HG03103 (cell line): ENCODE results near the gene PIK3C2G.
"Not testable (repeated sequence)": the region's sequence is repeated elsewhere in the genome, so short reads cannot be mapped to it uniquely, and the experiment has no call there.

Experiments used
- ATAC-seq: cut with Tn5 transposase; IDR thresholded peaks from one replicate; pipeline ENCODE4 v1.9.1; 2021; ENCODE audit warnings: low read depth; ENCODE audit not compliant: unreplicated experiment

PIK3C2G gene, protein sequence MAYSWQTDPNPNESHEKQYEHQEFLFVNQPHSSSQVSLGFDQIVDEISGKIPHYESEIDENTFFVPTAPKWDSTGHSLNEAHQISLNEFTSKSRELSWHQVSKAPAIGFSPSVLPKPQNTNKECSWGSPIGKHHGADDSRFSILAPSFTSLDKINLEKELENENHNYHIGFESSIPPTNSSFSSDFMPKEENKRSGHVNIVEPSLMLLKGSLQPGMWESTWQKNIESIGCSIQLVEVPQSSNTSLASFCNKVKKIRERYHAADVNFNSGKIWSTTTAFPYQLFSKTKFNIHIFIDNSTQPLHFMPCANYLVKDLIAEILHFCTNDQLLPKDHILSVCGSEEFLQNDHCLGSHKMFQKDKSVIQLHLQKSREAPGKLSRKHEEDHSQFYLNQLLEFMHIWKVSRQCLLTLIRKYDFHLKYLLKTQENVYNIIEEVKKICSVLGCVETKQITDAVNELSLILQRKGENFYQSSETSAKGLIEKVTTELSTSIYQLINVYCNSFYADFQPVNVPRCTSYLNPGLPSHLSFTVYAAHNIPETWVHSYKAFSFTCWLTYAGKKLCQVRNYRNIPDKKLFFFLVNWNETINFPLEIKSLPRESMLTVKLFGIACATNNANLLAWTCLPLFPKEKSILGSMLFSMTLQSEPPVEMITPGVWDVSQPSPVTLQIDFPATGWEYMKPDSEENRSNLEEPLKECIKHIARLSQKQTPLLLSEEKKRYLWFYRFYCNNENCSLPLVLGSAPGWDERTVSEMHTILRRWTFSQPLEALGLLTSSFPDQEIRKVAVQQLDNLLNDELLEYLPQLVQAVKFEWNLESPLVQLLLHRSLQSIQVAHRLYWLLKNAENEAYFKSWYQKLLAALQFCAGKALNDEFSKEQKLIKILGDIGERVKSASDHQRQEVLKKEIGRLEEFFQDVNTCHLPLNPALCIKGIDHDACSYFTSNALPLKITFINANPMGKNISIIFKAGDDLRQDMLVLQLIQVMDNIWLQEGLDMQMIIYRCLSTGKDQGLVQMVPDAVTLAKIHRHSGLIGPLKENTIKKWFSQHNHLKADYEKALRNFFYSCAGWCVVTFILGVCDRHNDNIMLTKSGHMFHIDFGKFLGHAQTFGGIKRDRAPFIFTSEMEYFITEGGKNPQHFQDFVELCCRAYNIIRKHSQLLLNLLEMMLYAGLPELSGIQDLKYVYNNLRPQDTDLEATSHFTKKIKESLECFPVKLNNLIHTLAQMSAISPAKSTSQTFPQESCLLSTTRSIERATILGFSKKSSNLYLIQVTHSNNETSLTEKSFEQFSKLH (N-terminal part only)

DNA sequence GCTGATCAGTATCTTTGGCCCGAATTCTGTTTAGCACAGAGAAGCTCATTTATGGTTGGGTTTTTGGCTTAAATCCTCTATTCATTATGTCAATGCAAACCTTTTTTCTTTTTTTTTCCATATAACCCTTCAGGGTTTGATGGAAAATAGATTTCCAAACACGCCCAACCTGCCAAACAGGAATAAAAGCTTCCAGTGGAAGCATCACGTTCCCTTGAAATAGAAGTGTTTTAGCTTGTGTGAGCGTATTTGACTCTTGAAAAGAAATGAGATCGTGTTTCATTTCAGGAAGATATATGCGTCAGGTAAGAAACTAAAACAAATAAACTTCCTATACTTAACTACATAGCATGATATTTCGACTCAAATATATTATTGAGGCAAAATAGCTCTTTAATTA, at the start of gene PIK3C2G:
TSS of gene PIK3C2G (plus strand) at position 246 of the 400 bp plus-strand sequence. CDS start 20,564 bp downstream, outside the sequence.
- ATAC-seq: no peak

DNA sequence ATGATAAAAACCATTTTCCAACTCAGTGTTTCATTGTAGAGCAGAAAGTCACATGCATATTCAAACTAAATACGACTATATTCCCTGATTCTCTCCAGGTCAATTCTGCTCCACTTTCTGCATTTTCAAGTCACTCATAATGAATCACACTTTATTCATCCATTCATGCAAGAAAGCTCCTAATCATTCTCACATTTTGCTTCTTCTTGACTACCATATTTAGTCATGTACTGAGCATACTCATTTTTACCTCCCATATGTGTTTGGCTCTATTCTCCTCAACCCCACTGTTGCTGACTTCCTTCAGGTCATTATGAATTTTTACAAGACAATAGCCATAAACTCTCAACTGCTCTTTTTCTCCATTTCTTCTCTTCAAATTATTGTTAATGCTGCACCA, 43.4 kb upstream of the PIK3C2G start:
- no peak for ATAC-seq

DNA sequence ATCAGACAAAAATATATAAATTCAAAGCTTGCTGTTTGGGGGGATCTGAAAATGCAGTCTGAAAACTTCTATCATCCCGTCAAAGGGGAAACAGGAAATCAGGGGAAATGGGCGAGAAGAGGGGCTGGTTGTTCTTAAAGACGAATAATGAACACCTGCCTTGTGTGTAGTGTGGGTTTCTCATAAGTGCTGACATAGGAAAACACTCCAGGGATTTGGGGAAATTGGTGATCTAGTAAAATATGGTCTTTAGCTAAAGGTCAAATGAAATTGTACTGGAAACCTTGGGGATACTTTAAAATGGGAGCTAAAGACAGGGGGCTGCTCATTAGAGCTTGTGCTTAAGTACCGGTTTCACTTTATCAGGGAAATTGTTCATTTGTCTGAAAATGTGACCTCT, 39.6 kb upstream of the PIK3C2G start:
- ATAC-seq: no peak

DNA sequence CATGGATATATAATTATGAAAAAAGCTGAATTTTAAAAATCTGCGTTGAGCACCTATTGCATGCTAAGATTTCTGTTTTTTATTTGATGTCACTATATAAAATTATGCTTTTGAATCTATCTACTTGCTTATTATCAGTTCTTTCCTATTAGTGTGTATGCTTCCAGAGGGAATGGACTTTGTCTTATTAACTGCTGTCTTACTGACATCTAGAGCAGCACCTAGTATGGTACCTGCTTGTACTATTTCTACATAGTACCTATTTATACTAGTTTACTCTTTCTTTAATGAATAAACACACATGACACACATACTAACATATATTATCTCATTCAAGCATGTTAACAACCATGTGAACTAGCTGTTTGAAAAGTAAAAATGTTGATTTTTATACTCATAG, 38.6 kb upstream of the PIK3C2G start:
- no peak for ATAC-seq

DNA sequence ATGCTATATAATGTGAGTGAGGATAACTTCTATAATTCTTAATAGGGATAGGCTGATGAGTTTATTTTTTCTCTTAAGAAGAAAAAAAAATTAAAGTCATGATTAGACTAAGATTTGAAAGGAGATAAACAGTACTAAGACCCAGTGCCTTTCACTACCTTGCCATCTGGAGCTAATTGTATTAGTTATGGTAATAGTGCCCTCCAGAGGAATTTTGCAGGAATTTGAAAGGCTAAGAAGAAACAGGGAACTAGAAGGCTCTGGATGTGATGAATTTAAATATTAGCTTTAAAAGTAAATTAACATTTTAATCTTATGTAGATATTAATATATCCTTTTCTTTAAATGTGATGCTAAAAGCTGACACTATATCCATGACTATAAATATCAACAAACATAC, 36.6 kb upstream of the PIK3C2G start:
- ATAC-seq: no peak

DNA sequence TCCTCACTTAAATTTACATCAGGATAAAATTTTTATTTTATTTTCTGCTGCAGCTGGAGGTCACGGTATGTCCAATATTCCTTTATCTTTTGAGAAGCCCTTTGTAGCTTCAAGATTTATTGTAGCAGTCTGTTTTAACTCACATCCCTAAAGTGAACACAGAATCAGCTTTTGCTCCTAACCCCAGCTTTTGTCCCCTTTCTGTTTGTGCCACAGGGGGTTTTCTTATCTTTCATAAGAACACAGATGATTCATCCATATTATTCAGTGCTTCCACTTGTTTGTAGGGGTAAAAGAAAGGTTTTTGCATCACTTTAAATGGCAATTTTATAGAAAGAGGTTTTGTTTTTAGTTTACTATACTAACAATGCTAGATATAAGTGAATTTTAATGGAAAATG, 21.8 kb upstream of the PIK3C2G start:
- ATAC-seq: no peak

DNA sequence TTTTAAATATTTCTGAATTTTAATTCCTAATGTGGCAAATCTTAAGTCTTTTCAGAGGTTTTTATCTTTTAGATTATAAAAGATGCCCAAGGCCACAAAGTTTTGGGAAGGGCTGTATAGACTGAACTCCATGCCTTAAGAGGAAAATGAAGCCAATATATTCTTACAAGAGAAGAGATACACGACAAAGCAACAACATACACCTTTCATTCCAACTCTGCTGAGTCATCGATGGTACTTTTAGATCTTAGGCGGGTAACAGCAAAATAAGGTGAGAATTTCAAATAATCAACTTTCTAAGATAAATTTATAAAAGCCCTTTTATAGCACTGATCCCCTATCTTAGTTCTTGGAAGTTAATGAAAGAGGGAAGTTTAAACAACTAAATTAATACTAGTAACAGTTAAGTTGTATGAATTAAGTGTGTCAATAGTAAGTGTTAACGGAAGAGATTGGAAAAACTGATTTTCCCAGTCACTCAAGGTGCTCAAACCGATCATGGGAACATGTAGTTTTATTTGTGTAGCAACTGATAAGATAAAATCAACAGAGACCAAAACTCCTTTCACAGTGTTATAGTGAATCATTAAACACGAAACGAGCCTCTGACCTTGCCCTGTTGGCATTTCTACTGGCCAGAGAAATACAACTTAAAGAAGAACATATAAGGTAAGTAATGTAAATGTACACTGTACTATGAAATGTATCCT, 18.8 kb upstream of the PIK3C2G start:
- ATAC-seq: no peak

DNA sequence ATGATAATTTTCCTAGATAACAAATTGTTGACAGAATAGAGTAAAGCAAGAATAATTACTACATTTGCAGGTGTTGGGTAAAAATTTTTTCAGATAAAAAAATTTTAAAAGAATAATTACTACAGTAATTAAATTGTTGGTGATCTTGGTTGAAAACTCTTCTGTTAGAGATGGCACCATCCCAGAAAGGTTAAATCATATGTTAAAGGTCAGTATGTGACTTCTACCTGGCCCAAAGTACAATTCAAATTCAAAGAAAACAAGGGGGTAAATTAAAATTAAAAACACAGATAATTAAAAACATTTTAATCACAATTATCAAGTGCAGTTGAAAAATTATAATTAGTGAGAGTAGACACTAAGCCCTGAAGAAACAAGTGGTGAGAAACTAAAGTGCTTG, 18.1 kb upstream of the PIK3C2G start:
- ATAC-seq: no peak

DNA sequence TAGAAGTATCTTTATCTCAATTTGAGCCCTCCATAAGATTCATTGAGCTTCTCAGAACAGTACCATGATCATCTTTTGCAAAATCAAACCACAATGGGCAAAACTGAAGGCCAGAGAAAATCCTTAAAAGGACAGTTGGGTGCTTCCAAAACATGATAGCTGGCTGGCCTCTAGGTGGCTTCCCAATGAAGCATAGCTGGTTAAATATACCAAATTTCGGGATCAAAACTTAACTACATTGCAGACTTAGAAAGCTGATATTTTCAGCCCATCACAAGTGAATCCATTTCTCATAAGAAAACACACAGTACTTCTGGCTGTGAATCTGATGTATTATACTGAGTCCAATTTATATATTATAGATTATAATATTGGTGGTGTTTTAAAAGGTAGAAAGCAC, 15.3 kb upstream of the PIK3C2G start:
- ATAC-seq: no peak

DNA sequence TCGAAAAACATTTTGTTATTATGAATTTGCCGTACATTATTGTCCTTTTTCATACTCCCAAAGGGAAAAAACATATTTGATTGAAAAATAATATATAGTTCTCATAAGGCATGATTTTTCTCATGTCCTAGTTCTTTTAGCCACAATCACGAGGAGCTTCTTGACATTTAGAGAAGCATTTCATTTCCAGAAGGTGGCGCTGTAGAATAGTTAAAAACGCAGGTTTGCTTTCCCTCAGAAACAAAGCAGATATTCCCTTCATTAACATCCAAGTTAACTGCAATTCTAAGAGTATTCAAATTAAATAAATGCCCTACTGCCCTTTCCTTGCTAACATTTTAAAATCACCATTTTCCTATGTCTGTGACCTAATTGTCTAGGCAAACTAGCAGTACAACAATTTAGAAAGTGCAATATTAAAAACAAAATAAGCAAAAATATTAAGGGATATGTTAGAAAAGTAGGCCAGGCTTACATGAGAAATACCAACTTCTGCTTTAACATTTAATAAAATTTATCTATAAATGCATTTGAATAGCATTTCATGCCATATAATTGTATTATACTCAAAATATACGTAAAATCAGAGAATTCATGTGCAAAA, 10.9 kb upstream of the PIK3C2G start:
- no peak for ATAC-seq

DNA sequence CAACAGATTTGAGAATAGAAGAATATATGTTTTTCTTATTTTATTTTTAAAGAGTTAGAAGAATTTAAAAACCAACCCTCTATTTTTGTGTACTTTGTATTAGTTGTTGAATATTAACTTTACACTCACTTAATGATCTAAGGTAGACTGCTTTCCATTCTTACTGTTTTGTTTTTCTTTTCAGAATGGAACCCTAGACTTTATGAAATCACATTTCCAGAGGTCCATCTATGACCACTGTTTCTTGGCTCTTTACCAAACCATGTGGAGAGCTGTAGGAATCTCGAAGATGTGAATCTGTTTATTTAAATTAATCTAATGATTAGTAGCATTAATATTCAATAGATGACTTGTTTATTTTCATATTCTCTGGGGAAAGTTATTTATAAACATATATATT, 7.2 kb upstream of the PIK3C2G start:
- no peak for ATAC-seq

DNA sequence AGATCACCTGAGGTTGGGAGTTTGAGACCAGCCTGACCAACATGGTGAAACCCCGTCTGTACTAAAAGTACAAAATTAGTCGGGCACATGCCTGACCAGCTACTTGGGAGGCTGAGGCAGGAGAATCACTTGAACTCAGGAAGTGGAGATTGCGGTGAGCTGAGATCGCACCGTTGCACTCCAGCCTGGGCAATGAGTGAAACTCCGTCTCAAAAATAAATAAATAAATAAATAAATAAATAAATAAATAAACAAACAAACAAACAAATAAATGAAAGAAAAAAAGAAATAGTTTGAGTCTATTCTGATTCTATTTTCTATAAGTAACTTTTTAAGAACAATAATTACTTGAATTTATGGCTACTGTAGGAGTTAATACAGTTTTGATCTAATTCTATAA, 6.3 kb upstream of the PIK3C2G start:
- ATAC-seq: not testable (repeated sequence)

DNA sequence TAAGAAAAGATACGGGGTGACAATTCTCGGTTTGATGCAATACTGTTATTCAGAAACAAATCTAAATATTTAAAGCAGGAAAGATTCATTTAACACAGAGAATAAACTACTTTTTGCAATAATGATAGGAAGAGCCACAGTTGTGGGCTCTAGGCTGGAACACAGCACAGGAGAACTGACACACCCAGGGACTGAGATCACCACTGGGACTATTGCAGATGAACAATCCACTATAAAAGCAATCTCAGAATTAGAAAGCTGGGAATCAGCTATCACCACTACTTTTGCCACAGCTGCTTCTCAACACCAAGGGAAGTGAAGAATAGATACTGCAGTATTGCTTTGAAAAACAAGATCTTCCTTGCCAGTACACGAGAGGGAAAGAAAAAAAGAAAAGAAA, 4.1 kb upstream of the PIK3C2G start:
- no peak for ATAC-seq

DNA sequence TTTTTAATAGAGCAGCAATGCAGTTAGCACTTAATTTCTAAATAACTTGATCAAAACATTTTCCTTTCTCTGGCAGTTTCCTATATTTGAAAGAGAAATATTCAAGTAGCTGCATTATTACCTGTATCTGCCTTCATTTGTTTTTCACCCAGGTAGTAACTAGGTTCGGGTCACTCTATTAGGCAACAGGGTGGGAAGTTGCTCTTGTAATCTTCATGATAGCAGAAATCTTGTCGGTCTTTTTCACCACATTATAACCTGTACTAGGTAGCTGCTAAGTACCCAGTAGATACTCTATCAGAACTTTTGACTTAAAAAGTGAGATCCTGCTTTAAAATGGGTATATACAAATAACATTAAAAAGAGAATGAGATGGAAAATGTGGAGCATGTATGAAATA, 2.4 kb upstream of the PIK3C2G start:
- ATAC-seq: no peak

DNA sequence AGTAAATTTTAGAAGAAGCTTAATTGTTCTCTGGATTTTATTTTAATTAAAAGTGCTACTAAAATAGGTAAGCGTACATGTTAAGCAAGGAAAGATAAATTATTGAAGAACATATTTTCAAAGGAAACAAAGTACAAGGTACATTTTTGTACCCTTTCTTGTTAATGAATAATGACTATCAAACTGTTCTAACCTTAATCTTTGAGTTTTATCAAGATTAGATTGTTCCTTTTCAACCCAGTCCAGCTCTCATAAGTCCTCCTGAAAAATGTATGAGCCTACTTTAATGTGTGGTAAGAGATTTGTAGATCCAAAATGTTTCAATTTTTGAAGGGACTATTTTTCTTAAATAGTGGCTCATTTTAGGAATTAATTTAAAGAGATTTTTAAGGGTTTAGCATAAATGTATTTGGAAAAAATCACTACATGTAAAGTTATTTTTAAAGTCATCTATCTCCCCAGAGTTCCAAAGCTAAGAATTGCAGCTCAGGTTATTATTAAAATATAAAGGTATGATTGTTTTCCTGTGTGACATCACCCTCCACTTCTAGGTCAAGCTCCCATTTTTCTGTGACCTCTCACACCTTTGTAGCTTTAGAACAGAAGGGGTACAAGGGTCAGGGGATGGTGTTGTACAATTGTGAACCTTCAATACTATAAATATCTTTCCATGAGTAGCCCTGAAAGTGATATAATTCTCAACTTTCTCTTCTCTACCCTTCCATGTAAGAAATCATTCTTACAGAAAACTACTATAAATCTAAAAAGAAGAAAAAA, 1.2 kb upstream of the PIK3C2G start:
- no peak for ATAC-seq

DNA sequence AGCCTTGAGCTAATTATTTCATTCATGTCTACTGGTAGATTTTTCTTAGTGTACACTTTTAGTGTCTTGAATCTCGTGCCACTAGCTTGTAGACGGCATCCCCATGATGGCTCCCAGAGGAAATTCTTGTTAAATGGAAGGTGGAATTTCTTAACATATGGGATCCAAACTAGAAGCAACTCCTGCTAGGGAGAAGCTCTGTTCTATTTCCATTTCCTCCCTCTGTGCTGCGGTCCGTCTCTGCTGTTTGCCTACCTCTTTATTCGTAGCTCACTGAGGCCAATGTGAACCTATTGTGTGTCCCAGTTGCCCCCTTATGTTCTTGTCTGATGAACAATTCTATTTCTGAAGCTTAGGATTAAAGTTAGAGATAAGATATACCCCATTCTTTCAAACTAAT, 588 bp downstream of the PIK3C2G start:
- ATAC-seq: no peak

DNA sequence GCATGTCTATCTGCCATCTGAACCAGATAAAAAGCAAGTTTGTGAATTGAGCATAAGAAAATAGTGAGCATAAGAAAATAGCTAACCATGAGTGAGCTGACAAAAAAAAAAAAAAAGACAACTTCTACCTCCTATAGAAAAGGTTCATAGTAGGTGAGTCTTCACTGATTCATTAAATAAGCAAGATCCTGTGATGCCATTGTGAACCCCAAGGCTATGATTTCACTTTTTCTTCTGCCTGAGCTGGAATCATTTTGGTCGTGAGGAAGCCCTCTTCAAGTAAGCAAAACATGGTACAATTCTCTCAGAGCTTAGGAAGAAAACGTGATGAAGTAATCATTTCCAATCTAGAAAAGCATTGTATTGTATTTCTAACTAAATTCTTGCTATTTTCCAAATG, 1.2 kb downstream of the PIK3C2G start:
- ATAC-seq: no peak

DNA sequence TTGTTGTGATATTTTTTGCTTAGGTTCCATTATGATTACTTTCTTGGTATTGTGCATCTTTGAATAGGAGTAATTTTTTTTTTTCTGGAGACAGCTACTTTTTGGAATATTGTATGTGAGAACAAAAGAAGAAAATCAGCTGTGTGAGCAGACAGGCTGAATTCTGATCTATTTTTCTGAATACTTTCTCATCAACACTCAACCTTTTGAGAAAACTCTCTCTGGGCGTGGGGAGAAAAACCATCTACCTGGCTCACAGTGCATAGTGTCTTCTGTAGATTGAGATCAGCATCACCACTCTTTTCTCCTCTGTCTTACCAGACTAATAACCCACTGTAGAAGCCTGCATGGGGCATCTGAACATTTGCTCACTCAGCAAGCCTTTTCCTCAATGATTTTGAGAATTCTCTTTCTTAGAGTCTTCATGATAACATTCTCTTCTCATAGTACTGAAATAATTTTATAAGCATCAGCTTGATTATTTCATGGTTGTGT, 3.3 kb downstream of the PIK3C2G start:
- no peak for ATAC-seq
